ENCODE results near the gene TTLL11.

The TTLL11 gene

DNA sequence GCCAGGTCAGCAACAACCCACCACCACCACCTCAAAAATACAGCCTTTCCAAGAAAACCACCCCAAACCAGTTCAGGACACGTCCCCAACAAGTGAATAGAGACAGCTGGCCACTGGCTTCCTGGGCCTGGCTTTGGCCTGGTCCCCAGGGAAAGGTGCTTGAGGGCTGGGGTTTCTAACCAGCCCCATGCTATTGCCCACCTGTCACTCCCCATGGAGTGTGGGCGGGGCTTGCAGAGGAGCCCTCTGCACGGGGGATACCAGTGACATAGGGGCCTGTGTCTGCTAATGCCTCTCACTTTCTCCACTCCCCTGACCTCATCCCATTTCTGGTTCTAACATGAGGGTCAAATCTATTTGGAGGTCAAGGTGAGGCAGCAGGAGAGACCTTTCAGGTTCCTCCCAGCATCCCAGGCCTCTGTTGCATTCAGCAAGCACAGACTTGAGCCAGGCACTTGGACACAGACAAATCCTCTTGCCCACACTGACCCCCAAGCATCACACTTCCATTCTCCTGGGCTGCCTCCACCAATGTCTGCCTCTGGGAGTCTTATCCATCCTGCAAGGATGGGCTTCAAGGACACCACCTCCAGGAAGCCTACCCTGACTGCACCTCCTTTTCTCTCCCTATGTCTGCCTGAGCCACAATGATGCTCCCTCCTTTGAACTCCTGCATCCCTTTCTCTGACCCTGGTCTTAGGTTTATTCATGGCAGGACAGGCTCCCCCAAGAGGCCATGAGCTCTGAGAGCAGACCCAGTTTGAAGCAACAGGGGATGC lies 16.1 kb upstream of the TTLL11 start:
- DNase-seq, result no peak

DNA sequence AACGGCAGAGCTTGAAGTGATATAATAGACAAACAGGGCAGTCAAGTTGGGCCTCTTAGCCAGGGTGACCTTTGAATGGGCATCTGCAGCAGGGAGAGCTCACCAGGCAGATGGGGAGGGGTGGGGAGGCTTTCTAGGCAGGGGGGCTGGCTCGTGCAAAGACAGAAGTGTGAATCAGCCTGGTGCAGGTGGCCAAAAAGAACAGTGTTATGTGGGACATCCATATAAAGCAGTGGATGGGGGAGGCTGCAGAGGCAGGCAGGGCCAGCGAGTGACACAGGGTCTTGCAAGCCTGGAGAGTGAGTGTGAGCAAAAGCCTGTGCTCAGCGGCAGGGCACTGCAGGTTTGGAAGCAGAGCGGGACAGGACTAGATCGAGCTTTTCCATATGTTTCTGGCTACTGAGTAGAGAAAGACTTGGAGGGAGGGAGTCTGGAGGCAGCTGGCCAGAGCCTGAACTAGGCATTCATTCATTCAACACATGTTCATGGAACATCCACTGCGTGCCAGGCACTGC lies 14.2 kb upstream of the TTLL11 start:
- no peak for DNase-seq

DNA sequence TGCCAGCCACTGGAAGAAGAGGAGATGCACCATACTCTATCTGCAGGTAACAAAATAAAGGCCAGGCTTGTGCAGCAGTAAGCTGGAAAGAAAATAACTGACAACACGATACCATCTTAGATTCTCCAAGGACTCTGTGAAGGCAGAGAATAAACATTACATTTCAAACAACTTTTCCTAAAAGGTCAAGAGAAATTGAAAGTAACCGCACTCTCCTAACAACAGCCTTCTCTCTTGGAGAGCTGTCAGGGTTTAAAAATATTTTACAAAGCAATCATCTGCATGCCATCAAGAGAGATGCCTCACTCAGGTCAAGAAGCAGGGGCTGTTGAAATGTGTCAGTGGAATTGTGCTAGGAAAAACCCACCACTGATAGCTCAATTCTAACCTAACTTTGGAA lies 13.5 kb upstream of the TTLL11 start:
- no peak for DNase-seq

DNA sequence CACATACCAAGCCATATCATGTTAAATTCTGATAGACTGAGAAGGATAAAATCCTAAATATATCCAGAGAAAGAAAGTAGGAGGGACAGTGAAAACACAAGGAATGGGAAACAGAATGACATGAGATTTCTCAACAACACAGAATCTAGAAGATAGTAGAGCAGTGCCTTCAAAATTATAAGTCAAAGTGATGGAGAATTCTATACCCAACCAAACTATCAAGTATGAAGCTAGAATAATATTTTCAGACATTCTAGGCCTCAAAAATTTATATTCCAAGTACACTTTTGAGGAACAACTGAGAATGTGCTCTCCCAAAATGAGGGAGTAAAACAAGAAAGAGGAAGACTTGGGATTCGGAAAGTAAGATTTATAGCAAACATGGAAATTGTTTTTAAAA lies 10.9 kb upstream of the TTLL11 start:
- DNase-seq, result no peak

DNA sequence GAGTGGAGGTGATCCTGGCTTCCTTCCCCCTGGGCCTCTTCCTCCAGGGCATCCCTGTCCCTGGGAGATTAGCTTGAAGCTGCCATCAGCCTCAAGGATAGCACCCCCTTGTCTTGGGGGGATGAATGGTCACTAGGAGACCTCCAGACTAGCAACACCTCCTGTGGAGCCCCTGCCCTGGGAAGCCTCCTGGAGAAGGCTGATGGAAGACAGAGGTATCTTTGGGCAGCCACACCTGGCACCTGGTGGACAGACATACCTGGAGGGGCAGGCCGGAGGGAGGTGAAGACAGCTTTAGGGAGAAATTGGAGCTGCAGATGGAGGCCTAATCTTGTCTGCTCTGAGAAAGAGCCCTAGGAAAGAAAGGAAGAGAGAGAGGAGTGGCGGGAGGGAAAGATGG lies 9.0 kb upstream of the TTLL11 start:
- no peak for DNase-seq

DNA sequence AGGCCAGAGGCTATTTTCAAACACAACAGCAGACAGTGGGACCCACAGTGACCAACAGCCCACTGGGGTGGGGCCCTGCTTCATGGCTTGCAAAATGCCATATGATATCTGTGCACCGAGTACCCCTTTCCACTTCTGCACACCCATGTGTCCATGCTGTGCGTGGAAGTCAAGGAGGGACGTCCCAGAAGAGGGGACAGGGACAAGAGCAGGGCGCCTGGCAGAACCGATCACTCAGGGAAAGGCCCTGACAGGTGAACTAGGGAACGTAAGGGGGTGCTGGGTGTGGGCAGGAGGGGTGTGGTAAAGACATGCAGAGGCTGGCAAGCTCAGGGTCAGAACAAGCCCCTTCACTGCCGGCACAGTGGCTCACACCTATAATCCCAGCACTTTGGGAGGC lies 7.6 kb upstream of the TTLL11 start:
- DNase-seq, result no peak

DNA sequence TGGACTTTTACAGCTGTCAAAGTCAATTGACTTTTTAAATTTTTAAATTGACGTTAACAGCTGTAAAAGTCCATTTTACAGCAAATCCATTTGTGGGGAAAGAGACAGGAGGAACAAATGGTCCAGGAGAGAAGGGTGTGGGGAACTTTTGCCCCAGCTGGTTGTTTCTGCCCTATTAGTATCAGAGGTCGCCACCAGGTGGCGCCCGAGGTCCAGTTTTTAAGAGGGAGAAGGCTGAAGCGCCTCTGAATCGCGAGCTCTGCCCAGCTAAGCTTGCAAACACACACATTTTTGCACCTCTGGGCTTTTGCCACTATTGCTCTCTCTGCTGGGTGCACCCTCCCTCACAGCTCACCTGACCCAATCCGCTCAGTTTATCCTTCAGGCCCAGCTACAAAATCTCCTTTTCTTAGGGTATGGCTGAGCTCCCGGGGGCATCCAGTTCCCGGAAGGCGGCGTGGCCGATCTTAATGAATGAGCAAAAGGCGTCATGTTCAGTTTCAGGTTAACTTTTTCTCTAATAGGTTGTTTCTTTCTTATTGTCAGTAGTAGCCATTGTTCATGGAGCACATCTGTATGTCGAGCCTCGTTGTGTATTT lies 6.3 kb upstream of the TTLL11 start:
- DNase-seq, result peak; percentile 56 to 92

DNA sequence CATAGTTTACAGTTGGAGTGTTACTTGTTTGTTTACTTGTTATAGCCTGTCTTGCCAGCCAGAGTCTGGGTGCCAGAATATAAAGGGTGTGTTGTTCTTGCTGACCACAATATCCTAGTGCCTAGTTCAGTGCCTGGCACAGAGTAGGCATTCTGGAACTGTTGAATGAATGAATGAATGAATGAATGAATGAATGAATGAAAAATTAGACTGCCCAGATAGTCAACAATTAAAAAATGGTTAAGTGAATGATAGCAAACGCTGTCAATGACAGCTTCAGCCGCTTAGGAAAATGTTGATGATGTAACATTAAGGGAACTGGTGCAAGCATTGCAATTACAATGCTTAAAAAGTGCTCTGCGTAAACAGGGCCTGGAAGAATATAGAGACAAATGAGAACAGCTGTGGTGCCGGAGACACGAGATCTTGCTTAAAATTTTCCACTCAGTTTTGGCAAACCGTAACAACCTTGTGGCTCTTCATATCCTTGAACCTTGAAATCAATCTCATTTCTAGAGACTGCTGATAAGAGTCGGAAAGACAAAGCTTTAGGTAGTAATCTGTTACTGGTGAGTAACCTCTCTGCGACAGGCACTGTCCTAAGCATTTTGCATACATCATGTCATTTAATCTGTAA lies 4.7 kb upstream of the TTLL11 start:
- DNase-seq, result no peak

DNA sequence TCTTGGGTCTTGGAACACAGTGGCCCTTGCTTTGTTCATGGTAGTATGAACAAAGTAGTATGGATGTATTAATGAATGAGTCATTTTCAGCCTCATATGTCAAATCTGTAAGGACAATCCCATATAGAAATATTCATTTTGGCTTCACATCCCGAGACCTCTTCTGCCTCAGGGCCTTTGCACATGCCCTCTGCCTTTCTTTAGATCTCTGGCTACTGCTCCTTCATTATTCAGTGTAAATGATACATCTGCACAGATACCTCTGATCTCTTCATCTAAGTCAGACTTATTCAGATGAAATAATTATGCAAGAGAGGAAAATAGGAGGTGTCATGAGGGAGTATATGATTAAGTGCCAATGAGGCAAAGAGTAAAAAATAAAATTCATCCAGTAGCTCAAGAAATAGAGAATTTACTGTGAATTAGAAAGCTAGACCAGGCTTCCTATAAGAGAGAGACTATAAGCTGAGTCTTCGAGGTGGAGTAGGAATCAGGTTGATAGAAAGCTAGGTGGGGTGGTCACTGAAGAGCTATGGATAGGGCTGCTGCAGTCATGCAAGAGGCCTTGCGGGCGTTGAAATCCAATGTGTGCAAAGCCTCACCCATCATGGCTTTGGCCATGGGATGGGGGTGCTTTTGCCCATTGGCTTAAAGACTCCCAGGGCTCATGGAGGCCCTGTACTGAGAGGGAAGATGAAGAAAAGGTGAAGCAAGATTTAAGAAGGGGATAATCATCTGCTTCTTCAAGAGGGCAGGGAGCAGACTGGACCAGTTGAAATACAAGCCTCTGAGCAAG lies 3.7 kb upstream of the TTLL11 start:
- DNase-seq, result no peak

DNA sequence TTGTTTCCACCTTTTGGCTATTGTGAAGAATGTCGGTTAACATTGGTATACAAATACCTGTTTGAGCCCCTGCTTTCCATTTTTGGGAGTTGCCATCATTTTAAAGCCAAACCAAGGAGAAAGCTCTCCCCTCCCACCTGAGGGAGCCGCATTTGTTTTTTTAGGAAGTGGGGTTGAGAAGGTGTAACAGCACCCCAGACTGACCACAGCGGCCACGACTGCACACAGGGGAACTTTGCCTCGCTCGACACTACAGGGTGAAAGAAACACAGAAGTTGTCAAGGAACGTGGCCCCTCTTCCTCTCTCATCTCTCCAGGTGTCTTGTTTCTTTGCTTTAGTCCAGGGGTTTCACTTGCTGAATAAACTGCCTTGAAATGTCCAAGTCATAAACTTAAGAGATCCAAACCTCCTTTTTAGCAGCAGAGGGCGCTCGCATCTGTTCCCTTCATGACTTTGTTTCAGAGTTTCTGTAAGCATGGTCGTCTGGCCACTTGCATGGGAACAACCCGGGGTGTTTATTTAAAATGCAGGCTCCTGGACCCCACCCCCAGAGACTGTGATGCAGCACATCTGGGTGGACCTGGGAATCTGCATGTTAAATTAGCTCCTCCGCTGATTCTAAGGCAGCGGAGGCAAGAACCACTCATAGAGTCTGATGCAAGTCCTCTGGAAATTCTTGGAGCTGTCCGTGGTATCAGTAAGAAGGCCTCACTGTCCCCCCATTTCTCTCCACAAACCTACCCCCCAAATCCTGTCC lies 2.1 kb upstream of the TTLL11 start:
- peak; percentile 39 to 78 for DNase-seq

DNA sequence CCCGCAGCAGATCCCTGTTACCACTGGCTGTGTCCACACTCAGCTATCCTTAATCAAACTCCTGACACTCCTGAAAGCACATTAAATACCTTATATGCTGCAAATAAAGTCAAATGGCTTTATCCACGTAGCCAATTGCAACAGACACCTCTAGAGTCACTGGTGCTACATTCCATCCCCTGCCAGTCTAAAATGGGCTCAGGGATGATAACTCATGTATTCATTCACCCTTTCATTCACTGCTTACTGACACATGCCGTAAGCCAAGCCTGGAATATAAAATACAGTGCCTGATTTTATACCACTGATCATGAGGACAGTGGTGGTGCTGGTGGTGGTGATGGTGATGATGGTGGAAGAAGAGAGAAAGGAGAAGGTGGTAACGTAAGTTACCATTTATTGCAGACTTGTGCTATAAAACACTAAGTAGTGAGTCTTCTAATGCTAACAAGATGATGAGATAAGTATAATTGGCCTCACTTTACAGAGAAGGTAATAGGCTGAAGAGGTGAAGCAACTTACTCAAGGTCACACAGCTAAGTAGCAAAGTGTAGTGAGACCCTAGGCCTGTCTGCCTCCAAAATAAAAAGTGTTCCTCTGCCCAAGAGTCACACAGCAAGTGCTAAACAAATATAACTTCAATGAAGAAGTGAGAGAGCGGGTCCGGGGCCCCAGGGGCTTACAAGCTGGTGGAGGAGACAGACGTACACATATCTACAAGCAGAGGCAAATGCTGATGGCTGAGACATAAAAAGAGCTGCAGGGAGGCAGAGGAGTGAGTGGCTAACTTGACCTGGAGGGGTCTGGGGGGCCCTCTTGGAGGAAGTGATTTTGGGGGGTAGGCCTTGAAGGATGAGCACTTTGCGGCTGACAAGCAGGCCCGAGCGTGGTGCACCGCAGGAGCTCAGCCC lies 1.2 kb downstream of the TTLL11 start:
- no peak for DNase-seq

DNA sequence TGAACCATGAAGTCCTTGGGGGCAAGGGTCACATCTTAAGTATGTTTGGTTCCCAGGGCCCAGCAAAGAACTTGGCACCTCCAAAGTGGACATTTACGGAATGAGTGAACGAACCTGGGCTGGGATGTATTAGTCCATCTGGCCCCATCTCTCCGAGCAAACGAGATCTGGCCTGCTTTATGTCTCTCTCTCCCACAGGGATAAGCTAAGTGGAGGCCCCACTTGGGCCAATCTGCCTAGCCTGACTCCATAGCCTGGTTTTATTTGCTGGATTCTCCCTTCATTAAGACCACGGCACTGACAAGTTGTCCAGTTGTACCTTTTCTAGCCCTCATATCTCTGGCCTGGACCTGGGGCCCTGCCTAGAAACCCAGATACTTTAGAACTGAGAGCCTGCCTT lies 2.1 kb downstream of the TTLL11 start:
- no peak for DNase-seq

DNA sequence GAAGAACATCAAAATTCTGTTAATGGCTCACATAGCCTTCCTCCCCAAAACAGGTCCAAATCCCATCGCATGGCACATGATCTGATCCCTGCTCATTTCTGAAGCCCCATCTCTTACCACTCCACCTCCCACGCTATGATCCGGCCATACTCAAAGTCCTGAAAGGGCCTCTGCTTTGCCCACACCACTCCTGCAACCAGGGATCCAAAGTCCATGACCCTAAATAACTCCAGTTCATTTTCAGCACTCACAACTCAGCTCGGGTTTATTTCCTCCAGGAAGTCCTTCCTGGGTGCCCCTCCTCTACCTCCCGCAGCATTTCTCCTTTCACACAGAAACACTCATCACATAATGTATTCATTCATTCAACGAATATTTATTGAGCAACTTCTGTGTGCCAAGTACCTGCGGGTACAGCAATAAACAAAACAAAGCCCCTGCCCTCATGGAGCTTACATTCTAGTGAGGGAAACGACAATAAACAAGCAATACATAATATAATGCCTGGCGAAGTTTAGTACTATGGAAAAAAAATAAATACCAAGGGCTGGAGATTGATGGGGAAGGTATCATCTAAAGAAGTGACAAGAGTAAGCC lies 2.7 kb downstream of the TTLL11 start:
- DNase-seq, result no peak

DNA sequence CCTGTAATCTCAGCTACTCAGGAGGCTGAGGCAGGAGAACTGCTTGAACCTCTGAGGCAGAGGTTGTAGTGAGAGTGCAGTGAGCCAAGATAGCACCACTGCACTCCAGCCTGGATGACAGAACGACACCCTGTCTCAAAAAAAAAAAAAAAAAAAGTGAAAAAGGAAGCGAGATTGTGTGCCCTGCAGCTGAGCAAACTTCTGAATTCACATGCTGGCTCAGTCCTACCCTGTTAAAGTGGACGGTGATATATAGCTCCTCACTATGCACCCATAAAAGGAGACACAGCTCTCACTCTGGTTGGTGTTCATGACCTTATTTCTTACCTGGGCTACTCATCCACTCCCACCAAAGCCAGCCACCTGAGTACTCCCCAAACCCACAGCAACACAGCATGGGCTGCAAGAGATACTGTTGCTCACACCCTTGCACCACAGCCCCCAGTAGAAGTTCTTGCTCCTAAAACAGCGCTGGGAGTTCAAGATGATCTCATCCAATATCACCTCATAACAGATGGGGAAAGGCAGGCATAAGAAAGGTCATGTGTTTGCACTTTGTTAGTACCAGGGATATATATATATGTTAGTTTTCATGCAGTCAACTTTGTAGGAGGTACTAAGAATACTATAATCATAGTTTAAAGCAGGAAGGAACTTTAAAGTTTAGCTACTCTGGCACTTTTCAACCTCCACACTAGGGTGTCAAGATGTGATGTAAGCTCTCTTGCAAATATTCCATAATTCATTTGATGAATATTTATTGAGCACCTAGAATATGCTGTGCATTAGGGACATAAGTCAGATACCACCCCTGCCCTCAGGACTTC lies 4.0 kb downstream of the TTLL11 start:
- DNase-seq, result peak in 1 of 2 donors; percentile 25

DNA sequence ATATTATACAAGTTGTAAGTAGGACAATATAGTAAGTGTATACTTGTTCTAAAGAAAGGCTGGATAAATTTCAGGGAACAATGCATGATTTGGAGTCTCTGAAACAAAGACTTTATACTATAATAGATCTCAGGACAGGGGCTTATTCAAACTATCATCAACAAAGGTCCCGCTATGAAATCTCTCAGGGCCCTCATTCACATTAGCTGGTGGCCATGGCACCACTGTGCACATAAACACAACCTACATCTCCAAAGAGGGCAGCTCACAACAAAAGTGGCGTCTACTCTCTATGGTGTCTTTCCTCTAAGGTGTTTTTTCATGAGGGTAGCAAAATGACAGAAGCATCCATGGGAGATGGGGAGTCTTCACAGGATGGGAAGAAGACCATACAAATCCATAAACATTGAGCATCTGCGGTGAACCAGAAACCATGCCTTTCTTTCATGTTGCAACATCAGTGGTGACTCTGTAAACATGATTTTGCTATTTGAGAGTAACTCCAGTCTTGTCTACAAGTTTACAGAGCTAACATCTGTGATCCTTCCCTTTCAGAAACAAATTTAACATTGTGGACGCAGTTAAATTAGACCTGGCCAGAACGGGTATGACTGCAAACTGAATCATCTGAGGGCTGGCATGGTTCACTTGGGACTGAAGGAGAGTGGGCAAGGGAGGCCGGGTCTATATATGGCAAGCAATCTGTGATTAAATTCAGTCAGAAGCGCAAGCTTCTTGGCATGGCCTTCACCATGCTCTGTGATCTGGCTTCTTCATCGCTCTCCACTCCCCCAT lies 5.5 kb downstream of the TTLL11 start:
- DNase-seq, result no peak

DNA sequence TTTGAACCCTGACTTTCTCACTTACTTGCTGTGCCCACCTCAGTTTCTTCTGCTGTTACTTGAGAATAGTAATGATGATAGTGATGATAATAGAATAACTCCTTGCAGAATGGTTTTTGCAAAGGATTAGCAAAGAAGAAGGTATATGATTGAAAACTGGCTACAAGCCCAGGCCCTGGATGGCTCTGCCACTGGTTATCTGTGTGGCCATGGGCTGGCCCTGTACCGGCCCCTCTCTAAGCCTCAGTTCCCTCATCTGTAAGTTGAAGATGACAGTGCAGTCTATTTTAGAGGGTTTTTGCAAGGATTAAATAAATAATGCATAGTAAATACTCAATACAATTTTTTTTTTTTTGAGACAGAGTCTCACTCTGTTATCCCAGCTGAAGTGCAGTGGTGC lies 6.2 kb downstream of the TTLL11 start:
- no peak for DNase-seq

DNA sequence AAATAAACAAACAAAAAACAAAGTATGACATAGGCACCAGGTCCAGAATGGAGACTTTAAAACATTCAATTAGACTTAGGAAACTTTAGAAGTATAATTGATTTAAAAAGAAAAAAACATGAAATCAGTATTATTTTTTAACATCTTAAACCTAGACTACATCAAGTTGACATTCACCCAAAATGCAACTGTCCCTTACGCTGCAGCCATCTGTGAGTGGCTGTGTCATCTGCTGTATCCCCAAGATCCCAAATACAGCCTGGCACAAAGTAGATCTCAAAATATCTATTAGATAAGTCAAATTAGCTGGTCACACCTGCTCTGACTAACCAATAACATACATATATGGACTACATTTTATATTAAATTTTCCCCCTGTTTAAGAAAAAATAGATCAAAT lies 7.8 kb downstream of the TTLL11 start:
- DNase-seq, result no peak

DNA sequence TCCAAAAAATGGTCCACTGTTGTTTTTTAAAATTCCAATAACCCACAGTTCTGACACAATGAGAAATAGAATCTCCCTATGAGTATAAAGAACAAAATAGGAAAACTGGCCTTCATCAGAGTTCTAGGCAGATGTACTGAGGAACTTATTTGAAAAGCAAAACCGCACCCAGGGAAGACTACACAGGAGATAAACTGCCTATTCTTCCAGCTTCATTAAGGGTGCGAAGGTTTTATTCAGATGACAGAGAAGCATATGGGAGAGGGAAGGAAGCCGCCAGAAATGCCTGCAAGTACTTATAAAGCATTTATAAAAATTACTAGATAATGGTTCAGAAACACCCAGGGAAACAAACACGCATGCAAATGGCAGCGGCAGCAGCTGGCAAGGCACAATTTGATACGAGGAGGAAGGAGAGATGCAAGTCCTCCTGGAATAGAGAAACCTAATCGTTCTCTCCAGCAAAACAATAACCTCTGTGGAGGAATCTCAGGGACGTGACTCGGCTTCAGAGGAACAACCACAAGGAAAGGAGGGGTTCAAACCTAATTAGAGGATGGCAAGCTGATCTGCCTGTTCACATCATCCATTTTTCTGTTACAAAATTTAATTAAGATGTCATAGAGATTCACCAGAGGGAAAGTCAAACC lies 9.0 kb downstream of the TTLL11 start:
- no peak for DNase-seq

DNA sequence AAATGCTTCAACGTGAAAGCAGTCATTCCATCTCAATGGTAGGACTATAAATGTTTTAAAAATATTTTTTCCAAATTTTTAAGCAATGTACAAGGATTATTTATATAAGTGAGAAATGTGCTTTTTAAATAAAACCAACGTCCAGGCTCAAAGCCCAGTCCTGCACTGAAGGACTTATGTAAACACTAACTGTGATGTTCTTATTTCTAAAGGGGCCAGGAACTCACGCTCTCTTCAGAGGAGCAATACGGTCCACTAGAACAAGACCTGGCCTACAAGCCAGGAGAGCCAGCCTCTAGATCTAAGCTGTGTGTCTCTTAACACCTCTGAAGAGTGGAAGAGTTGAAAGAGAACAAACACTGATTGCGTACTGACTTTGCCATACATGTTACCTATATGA lies 12.1 kb downstream of the TTLL11 start:
- DNase-seq, result no peak

Data from inflammatory macrophage treated with lipopolysaccharide for 1 hour (primary cell).